ENCODE data around the gene BTBD8. TPM values are rescaled to one million over a fixed set of nuclear protein-coding genes. Genes with fewer than 3 reads are reported as not detected.

The BTBD8 gene
- total and polyA plus RNA-seq, 3 donors from 2014 or later, result 4.5 to 15.3 (median 14.6) TPM

DNA sequence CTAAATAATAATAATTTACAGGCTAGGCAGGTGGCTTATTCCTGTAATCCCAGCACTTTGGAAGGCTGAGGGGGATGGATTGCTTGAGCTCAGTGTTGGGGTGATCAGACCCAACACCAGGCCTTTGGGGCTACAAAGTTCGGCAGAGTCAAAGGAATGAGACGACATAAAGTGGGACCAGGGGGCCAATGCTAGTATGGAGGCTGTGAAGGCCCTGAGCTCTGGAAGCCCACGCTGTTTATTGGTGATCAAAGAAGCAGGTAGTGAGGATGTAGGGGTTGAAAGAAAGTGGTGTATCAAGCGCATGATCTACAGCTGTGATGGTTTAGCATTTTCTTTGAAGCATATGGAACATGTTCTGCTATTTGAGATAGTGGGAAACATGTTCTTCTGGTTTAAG lies 5.6 kb downstream of the BTBD8 start:
- intact Hi-C loops (cut with DNase I; ENCODE audit: low total_unique reads), result no loop called here
- Histone ChIP-seq H3K27me3 (no peaks in the 10 kb centered on the region), H3K4me3 (no peak overlapping the region), H3K27ac (no peak overlapping the region), H3K4me1 (no peaks in the 10 kb centered on the region), H3K9me3 (no peaks in the 10 kb centered on the region), H3K36me3 (ENCODE audit: low read depth, missing control alignments) (no peaks in the 10 kb centered on the region)
- no peak for DNase-seq
- TF ChIP-seq POLR2A (IDR thresholded peaks at IDR 0.05), result no peak
- TF ChIP-seq, protein P1, sequence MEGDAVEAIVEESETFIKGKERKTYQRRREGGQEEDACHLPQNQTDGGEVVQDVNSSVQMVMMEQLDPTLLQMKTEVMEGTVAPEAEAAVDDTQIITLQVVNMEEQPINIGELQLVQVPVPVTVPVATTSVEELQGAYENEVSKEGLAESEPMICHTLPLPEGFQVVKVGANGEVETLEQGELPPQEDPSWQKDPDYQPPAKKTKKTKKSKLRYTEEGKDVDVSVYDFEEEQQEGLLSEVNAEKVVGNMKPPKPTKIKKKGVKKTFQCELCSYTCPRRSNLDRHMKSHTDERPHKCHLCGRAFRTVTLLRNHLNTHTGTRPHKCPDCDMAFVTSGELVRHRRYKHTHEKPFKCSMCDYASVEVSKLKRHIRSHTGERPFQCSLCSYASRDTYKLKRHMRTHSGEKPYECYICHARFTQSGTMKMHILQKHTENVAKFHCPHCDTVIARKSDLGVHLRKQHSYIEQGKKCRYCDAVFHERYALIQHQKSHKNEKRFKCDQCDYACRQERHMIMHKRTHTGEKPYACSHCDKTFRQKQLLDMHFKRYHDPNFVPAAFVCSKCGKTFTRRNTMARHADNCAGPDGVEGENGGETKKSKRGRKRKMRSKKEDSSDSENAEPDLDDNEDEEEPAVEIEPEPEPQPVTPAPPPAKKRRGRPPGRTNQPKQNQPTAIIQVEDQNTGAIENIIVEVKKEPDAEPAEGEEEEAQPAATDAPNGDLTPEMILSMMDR (IDR thresholded peaks at IDR 0.05), result no peak
- 95 to 100% methylated on average over 4 of the region's 4 CpGs for WGBS, 2 donors

DNA sequence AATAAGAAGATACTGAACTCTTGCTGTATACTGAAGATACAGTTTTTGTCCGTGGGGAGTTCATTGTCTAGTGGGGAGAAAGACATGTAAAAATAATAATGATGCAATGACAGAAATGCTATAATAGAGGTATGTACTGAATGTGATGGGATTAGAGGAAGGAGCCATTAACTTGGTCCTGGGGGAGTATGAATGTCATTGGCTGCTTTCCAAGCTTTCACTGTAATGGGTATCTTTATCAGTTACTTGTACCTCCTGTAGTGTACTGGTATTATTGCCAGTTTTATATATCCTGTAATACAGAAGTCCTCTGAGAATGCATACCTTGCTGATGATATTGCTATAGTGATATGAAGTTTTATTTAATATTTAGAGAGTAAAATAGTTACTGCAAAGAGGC lies 7.4 kb downstream of the BTBD8 start:
- no peaks in the 10 kb centered on the region for H3K4me1 ChIP-seq
- no peak for DNase-seq
- no peaks in the 10 kb centered on the region for H3K36me3 ChIP-seq (ENCODE audit: low read depth, missing control alignments)
- H3K27ac ChIP-seq, result no peak overlapping the region
- TF ChIP-seq, protein P1 (IDR thresholded peaks at IDR 0.05), result no peak
- no peak for TF ChIP-seq POLR2A (IDR thresholded peaks at IDR 0.05)
- H3K9me3 ChIP-seq, result no peaks in the 10 kb centered on the region
- no peaks in the 10 kb centered on the region for H3K27me3 ChIP-seq
- 46 to 74% methylated on average over 1 of the region's 1 CpG for WGBS, 2 donors
- intact Hi-C loops (cut with DNase I; ENCODE audit: low total_unique reads), result no loop called here
- no peak overlapping the region for H3K4me3 ChIP-seq

DNA sequence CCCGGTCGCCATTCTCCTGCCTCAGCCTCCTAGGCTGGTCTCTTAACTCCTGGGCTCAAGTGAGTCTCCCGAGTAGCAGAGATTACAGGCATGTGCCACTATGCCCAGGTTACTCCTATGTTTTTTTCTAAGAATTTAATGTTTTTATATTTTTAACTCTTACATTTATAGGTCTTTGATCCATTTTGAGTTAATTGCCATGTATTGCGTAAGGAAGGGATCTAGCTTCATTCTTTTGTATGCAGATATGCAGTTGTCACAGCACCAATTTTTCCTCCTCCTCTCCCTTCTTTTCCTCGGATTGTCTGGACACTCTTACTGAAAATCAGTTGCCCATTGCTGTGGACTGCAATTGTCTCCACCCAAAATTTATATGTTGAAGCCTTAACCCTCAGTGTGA lies 11.5 kb downstream of the BTBD8 start:
- Histone ChIP-seq H3K4me1 (no peaks in the 10 kb centered on the region), H3K4me3 (no peak overlapping the region), H3K27me3 (no peaks in the 10 kb centered on the region), H3K36me3 (ENCODE audit: low read depth, missing control alignments) (no peaks in the 10 kb centered on the region), H3K27ac (no peak overlapping the region), H3K9me3 (no peaks in the 10 kb centered on the region)
- intact Hi-C loops (cut with DNase I; ENCODE audit: low total_unique reads), result no loop called here
- no peak for TF ChIP-seq POLR2A (IDR thresholded peaks at IDR 0.05)
- TF ChIP-seq, protein P1 (IDR thresholded peaks at IDR 0.05), result no peak
- WGBS, 2 donors, result 69 to 80% methylated on average over 5 of the region's 5 CpGs
- DNase-seq, result no peak

DNA sequence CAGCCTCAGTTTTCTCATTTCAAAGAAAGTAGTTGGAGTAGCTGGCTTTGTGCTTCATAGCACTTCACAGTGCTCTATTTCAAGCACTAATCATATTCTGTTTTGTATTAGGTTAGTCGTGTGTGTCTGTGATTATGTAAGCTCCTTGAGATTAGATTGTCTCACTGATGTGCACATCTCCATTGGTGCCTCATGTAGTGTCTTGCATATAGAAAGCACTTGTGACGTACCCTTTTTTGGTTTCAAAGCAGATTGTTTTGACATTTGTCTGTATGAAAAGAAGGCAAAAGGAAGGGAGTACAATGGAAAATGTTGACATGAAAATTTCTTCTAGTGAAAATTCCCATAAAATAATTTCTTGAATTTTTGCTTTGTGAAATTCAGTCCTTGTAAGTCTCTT lies 13.9 kb downstream of the BTBD8 start:
- no peak for DNase-seq
- Histone ChIP-seq H3K27ac (no peak overlapping the region), H3K4me3 (no peak overlapping the region), H3K36me3 (ENCODE audit: low read depth, missing control alignments) (no peaks in the 10 kb centered on the region), H3K9me3 (no peaks in the 10 kb centered on the region), H3K27me3 (no peaks in the 10 kb centered on the region), H3K4me1 (no peaks in the 10 kb centered on the region)
- 75 to 81% methylated on average over 2 of the region's 2 CpGs for WGBS, 2 donors
- no peak for TF ChIP-seq POLR2A (IDR thresholded peaks at IDR 0.05)
- TF ChIP-seq, protein P1 (IDR thresholded peaks at IDR 0.05), result no peak
- intact Hi-C loops (cut with DNase I; ENCODE audit: low total_unique reads), result no loop called here

DNA sequence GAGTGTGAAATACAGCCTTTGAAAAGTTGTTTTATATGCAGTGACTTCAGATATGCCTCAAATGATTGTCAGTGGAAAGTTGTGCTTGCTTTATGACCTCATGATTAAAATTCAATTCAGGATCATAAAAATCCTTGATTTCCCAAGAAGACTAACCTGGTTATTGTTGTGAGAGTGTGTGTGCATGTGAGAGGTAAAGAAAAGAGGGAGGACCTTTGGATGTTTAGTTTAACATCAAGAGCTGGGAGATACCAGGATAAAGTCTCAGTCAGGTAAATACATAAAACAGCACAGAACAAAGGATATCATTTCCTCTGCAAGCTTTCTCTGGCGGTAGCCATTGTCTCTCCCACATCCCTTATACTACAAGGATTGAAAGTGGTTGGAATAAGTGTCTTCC lies 14.4 kb downstream of the BTBD8 start:
- no peak overlapping the region for H3K4me3 ChIP-seq
- H3K9me3 ChIP-seq, result no peaks in the 10 kb centered on the region
- intact Hi-C loops (cut with DNase I; ENCODE audit: low total_unique reads), result no loop called here
- no peaks in the 10 kb centered on the region for H3K27me3 ChIP-seq
- DNase-seq, result no peak
- no peaks in the 10 kb centered on the region for H3K4me1 ChIP-seq
- 88% methylated on average over 1 of the region's 1 CpG for WGBS, 2 donors
- H3K27ac ChIP-seq, result no peak overlapping the region
- no peaks in the 10 kb centered on the region for H3K36me3 ChIP-seq (ENCODE audit: low read depth, missing control alignments)
- TF ChIP-seq POLR2A (IDR thresholded peaks at IDR 0.05), result no peak
- TF ChIP-seq, protein P1 (IDR thresholded peaks at IDR 0.05), result no peak

Data from testis (tissue), 3 donors.